ENCODE data around the gene RUNX1.

DNA sequence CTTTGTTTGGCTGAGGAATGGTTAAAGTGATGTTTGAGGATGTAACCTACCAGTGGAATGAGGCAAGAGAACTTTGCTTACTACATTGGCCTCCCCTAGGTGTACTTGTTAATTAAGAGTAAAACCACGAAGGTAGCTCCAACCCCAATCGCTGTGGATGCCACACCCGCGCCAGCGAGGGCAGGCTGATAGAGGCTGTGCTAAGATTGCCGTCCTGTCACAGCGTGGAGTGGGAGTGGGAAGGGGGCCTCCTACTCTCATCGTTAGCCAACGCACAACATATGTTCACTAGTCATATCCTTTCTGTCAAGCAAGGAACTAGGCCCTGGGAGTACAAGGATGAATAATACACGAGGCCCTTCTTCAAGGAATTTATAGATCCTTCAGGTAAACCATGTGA lies 99.6 kb downstream of the RUNX1 start:
- TF ChIP-seq, protein P1, sequence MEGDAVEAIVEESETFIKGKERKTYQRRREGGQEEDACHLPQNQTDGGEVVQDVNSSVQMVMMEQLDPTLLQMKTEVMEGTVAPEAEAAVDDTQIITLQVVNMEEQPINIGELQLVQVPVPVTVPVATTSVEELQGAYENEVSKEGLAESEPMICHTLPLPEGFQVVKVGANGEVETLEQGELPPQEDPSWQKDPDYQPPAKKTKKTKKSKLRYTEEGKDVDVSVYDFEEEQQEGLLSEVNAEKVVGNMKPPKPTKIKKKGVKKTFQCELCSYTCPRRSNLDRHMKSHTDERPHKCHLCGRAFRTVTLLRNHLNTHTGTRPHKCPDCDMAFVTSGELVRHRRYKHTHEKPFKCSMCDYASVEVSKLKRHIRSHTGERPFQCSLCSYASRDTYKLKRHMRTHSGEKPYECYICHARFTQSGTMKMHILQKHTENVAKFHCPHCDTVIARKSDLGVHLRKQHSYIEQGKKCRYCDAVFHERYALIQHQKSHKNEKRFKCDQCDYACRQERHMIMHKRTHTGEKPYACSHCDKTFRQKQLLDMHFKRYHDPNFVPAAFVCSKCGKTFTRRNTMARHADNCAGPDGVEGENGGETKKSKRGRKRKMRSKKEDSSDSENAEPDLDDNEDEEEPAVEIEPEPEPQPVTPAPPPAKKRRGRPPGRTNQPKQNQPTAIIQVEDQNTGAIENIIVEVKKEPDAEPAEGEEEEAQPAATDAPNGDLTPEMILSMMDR (IDR thresholded peaks at IDR 0.05): no peak
- TF ChIP-seq POLR2A (IDR thresholded peaks at IDR 0.05): no peak
